ENCODE measurements around the gene DNER.

Gene DNER

GRCh38 chr2:229405796-229406195 is 308.6 kb downstream of the DNER start:
- TF ChIP-seq CTCF (IDR thresholded peaks at IDR 0.05; ENCODE audit: low read depth, low read length) = no peak
- Histone ChIP-seq H3K27me3 (no peaks in the 10 kb centered on the region), H3K36me3 (no peaks in the 10 kb centered on the region), H3K9me3 (no peaks in the 10 kb centered on the region), H3K4me3 (ENCODE audit: low read depth, low read length) (no peak overlapping the region), H3K4me1 (no peaks in the 10 kb centered on the region)
- no peak for DNase-seq

DNA sequence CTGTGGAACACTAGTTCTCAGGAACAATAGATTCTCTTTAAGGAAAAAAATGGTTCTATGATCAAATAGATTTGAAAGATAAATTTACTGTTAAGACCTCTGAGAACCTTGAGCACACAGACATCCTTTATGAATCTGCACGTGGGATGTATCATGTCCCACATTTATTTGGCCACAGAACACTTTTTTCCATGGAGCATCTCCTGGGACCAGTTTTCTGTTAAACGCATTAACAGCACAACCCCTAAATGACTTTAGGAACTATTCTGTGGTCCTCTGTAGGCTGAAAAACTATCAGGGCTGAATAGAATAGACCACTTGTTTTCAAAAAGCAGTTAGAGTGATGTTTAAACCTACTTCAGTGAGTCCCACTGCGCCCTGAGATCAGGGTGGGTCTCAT is 311.1 kb downstream of the DNER start:
- no peak overlapping the region for H3K4me3 ChIP-seq (ENCODE audit: low read depth, low read length)
- TF ChIP-seq CTCF (IDR thresholded peaks at IDR 0.05; ENCODE audit: low read depth, low read length) = no peak
- no peaks in the 10 kb centered on the region for H3K9me3 ChIP-seq
- no peaks in the 10 kb centered on the region for H3K27me3 ChIP-seq
- H3K36me3 ChIP-seq = no peaks in the 10 kb centered on the region
- DNase-seq = no peak
- no peaks in the 10 kb centered on the region for H3K4me1 ChIP-seq

DNA sequence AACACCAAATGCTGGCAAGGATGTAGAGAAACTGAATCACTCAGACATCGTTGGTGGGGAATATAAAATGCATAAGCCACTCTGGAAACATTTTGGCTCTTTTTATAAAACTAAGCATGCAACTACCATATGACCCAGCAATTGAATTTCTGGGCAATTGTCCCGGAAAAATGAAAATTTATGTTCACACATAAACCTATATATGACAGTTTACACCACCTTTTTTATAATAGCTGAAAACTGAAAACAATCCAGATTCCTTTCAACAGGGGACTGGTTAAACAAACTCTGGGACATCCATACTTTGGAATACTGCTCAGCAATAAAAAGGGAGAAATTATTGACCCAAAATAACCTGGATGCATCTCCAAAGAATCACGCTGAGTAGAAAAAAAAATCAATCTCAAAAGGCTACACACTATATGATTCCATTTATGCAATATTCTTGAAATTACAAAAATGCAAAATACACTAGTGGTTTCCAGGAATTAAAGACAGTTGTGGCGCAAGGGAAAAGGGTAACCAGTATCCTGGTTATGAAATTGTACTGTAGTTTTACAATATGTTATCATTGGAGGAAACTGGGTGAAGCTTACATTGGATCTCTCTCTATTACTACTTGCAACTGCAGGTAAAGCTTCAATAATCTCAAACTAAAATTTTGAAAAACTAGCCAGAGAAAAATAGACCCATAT is 313.0 kb downstream of the DNER start:
- TF ChIP-seq CTCF (IDR thresholded peaks at IDR 0.05; ENCODE audit: low read depth, low read length) = no peak
- no peaks in the 10 kb centered on the region for H3K9me3 ChIP-seq
- no peaks in the 10 kb centered on the region for H3K27me3 ChIP-seq

DNA sequence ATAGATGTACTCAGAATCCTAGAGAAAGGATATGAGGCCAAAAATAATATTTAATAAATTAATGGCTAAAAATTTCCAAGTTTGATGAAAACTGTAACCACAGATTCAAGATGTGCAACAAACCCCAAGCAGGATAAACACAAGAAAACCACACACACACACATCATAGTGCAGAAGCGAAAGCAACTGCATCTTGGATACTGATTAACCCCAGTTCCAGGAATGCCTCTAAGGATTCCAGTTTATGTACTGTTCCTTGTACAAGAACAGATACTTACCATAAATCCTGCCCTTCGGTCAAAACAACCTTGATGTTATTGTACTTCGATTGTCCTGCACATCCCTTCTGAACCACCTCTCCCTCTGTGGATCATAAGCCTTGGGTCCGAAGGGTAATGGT is 320.4 kb downstream of the DNER start:
- no peaks in the 10 kb centered on the region for H3K36me3 ChIP-seq
- peaks cover 4% of the 10 kb centered on the region; the same call in 1 of the 2 replicates for H3K9me3 ChIP-seq
- no peak overlapping the region for H3K4me3 ChIP-seq (ENCODE audit: low read depth, low read length)
- H3K4me1 ChIP-seq = no peaks in the 10 kb centered on the region
- no peak for TF ChIP-seq CTCF (IDR thresholded peaks at IDR 0.05; ENCODE audit: low read depth, low read length)
- H3K27me3 ChIP-seq = no peaks in the 10 kb centered on the region
- DNase-seq = no peak

More for the DNA sequence above, 313.0 kb downstream of the DNER start:
- no peaks in the 10 kb centered on the region for H3K36me3 ChIP-seq
- no peak for DNase-seq
- no peaks in the 10 kb centered on the region for H3K4me1 ChIP-seq
- H3K4me3 ChIP-seq (ENCODE audit: low read depth, low read length) = no peak overlapping the region

DNA sequence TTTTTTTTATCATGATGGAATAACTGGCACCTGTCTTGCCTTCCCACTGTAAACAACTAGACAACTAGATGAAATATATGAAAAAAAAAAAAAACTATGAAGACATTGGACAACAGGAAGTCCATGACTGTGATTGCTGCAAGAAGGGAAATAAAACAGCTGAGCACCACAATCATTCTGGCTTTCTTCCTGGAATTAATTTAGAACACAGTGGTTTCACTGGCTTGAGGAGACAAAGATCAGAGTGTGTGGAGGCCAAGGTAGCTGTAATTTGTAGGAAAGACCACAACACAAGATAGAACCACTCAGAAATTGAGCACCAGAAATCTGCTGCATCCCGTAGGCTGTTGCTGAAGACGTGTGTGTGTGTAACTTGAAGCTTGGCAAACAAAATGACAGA is 322.2 kb downstream of the DNER start:
- Histone ChIP-seq H3K4me3 (ENCODE audit: low read depth, low read length) (no peak overlapping the region), H3K27me3 (no peaks in the 10 kb centered on the region), H3K9me3 (peaks cover 4% of the 10 kb centered on the region; the same call in 1 of the 2 replicates), H3K4me1 (no peaks in the 10 kb centered on the region), H3K36me3 (no peaks in the 10 kb centered on the region)
- no peak for DNase-seq
- TF ChIP-seq CTCF (IDR thresholded peaks at IDR 0.05; ENCODE audit: low read depth, low read length) = no peak

- Histone ChIP-seq H3K4me1 (no peaks in the 10 kb centered on the region), H3K36me3 (no peaks in the 10 kb centered on the region), H3K9me3 (no peaks in the 10 kb centered on the region; the same call in 1 of the 2 replicates), H3K27me3 (no peaks in the 10 kb centered on the region), H3K4me3 (ENCODE audit: low read depth, low read length) (no peak overlapping the region)
- TF ChIP-seq CTCF (IDR thresholded peaks at IDR 0.05; ENCODE audit: low read depth, low read length) = no peak
- DNase-seq = no peak
Observed at GRCh38 chr2:229388731-229389130, 325.6 kb downstream of the DNER start.
